HEK293 (cell line): ENCODE results near the gene SHCBP1L.

Experiments used
- CTCF ChIP-seq: fragments of 450-650 bp; formaldehyde crosslinking; IDR thresholded peaks from 2 replicates; pipeline ENCODE4 v1.5.1; 2016; ENCODE audit warnings: missing biosample characterization, missing genetic modification characterization
- ZNF747 ChIP-seq: fragments of 450-650 bp; formaldehyde crosslinking; IDR thresholded peaks from 2 replicates; pipeline ENCODE4 v1.5.1; 2016; ENCODE audit warnings: missing biosample characterization, missing genetic modification characterization
- ZSCAN23 ChIP-seq: fragments of 450-650 bp; formaldehyde crosslinking; IDR thresholded peaks from 2 replicates; pipeline ENCODE4 v1.5.1; 2016; ENCODE audit warnings: missing biosample characterization, missing genetic modification characterization

- TF ChIP-seq ZSCAN23 (tag by site-specific recombination) (no peak), CTCF (tag by site-specific recombination) (no peak), ZNF747 (no peak)
These were observed 97.1 kb downstream of the SHCBP1L start for GRCh38 chr1:182855911-182856310.
